Astrocyte of the spinal cord (primary cell): ENCODE measurements around the gene SLC26A2.

ENCODE experiments used
- DNase-seq: peaks from one replicate; pipeline ENCODE4 v3.0.0; 2011; ENCODE audit warnings: low read depth, low spot score
- H3K4me3 ChIP-seq: 2 replicates; pipeline ENCODE4 v1.5.1; 2011; ENCODE audit warnings: low read depth, mild to moderate bottlenecking, low read length, moderate library complexity
- CTCF ChIP-seq: IDR thresholded peaks from 2 replicates; pipeline ENCODE4 v1.5.1; 2012; ENCODE audit warnings: low read depth, mild to moderate bottlenecking, low read length, inconsistent platforms
- in situ Hi-C: cut with HindIII; loops from 2 replicates; pipeline ENCODE4 v1.10.0; 2017; ENCODE audit warnings: low sequenced_read_pairs

SLC26A2 gene

GRCh38 chr5:149951138-149951749 lies 9.3 kb upstream of the SLC26A2 start:
- no peak for DNase-seq

GRCh38 chr5:149953436-149954121 lies 7.0 kb upstream of the SLC26A2 start:
- no peak for DNase-seq
- no peak overlapping the region for H3K4me3 ChIP-seq
- in situ Hi-C loops = no loop called here
- no peak for TF ChIP-seq CTCF

More at GRCh38 chr5:149951138-149951749, 9.3 kb upstream of the SLC26A2 start:
- H3K4me3 ChIP-seq = no peak overlapping the region
- no peak for TF ChIP-seq CTCF
- in situ Hi-C loops = no loop called here

- in situ Hi-C loops = no loop called here
- TF ChIP-seq CTCF = no peak
- H3K4me3 ChIP-seq = no peak overlapping the region
- no peak for DNase-seq
Measured at GRCh38 chr5:149954798-149955197, 5.8 kb upstream of the SLC26A2 start.

- no peak overlapping the region for H3K4me3 ChIP-seq
- in situ Hi-C loops = no loop called here
- DNase-seq = no peak
- no peak for TF ChIP-seq CTCF
Measured at GRCh38 chr5:149956685-149957084, 3.9 kb upstream of the SLC26A2 start.

- TF ChIP-seq CTCF = no peak
- no peak overlapping the region for H3K4me3 ChIP-seq
- no peak for DNase-seq
- in situ Hi-C loops = no loop called here
Measured at GRCh38 chr5:149957855-149958254, 2.7 kb upstream of the SLC26A2 start.

GRCh38 chr5:149959406-149960236 lies 937 bp upstream of the SLC26A2 start:
- in situ Hi-C loops = no loop called here
- peak overlapping the region; percentile 78 for H3K4me3 ChIP-seq
- DNase-seq = peak; percentile 66
- TF ChIP-seq CTCF = peak; percentile 69
